K562 (cell line): ENCODE data around the gene SPATA21. TPM values are rescaled to one million over a fixed set of nuclear protein-coding genes. Genes with fewer than 3 reads are reported as not detected.
A peak's percentile ranks its signal among the peaks of the same experiment; 100 is the strongest.

Experiments used
- EGR1 ChIP-seq: fragments of 450-650 bp; conservative IDR thresholded peaks from 2 replicates; pipeline ENCODE4 v1.6.1; 2017; ENCODE audit warnings: mild to moderate bottlenecking
- ELF4 ChIP-seq: fragments of 450-650 bp; formaldehyde crosslinking; IDR thresholded peaks from 2 replicates; pipeline ENCODE4 v1.4.0; 2022; ENCODE audit warnings: missing genetic modification characterization
- HSF4 ChIP-seq: fragments of 250-450 bp; sonication (Bioruptor Pico); IDR thresholded peaks from 2 replicates; pipeline ENCODE4 v2.1.2; 2022; ENCODE audit warnings: mild to moderate bottlenecking, moderate library complexity, borderline replicate concordance
- ILF3 ChIP-seq: fragments of 450-650 bp; IDR thresholded peaks from 2 replicates; pipeline ENCODE4 v1.6.1; 2018; ENCODE audit warnings: antibody characterized with exemption, mild to moderate bottlenecking, moderate library complexity, borderline replicate concordance
- KDM4B ChIP-seq, 2 experiments: fragments of 450-650 bp in 1 of 2; sonication (generic) in 1 of 2; IDR thresholded peaks; 2 replicates each; pipeline ENCODE4 v1.6.1; 2016 to 2017; ENCODE audit warnings: borderline replicate concordance in 2 of 2, antibody characterized with exemption in 1 of 2, low read depth in 1 of 2, mild to moderate bottlenecking in 1 of 2
- MEF2A ChIP-seq: IDR thresholded peaks from 2 replicates; pipeline ENCODE4 v1.6.1; 2011; ENCODE audit warnings: low read depth, mild to moderate bottlenecking, low read length, moderate library complexity; ENCODE audit not compliant: control insufficient read depth
- NFE2 ChIP-seq: IDR thresholded peaks from 2 replicates; pipeline ENCODE4 v1.6.1; 2014; ENCODE audit warnings: antibody characterized with exemption, low read depth
- PML ChIP-seq: IDR thresholded peaks from 2 replicates; pipeline ENCODE4 v1.6.1; 2012; ENCODE audit warnings: low read length, inconsistent platforms
- RCOR1 ChIP-seq, 2 experiments: IDR thresholded peaks; 2 replicates each; pipeline ENCODE4 v1.6.1; 2012; ENCODE audit warnings: low read depth in 2 of 2, low read length in 2 of 2, borderline replicate concordance in 1 of 2, improper control_type of control experiment in 1 of 2
- TRIM24 ChIP-seq, 2 experiments: fragments of 450-650 bp; IDR thresholded peaks; 2 replicates each; pipeline ENCODE4 v1.6.1; 2016
- ZNF280A ChIP-seq: fragments of 450-650 bp; IDR thresholded peaks from 2 replicates; pipeline ENCODE4 v1.6.1; 2018; ENCODE audit warnings: mild to moderate bottlenecking, low read depth; ENCODE audit not compliant: partially characterized antibody
- ZNF696 ChIP-seq: fragments of 250-450 bp; sonication (Bioruptor Pico); conservative IDR thresholded peaks from 2 replicates; pipeline ENCODE4 v1.4.0; 2020; ENCODE audit warnings: mild to moderate bottlenecking, moderate library complexity
- ZNF699 ChIP-seq: fragments of 250-450 bp; sonication (Bioruptor Pico); IDR thresholded peaks from 2 replicates; pipeline ENCODE4 v1.8.0; 2021; ENCODE audit warnings: mild to moderate bottlenecking, moderate library complexity; ENCODE audit not compliant: insufficient replicate concordance
- polyA plus RNA-seq, 8 experiments: library from polyadenylated mRNA; depleted of rRNA in 4 of 8; stranded (reverse) in 5 of 8; unstranded in 3 of 8; fragments of >200 nt; fragmentation: Nextera tagmentation in 2 of 8; fragmentation: Illumina TruSeq in 1 of 8; extraction: Ambion mirVana in 2 of 8; extraction: Trizol in 1 of 8; gene quantifications; 2 replicates each; pipeline versions ENCODE4 v1.2.1 to v1.2.3, GENCODE V29; 2011 to 2014; ENCODE audit warnings: inconsistent platforms in 1 of 8, missing spikeins in 1 of 8
- total RNA-seq, 7 experiments: library from RNA; depleted of rRNA in 6 of 7; stranded (reverse); fragments of >200 nt in 6 of 7; fragmentation: Illumina TruSeq in 2 of 7; extraction: Trizol in 2 of 7; gene quantifications; 2 replicates each; pipeline versions ENCODE4 v1.2.1 to v1.2.3, GENCODE V29; 2011 to 2021; ENCODE audit warnings: low replicate concordance in 1 of 7
- TF ChIP-seq, protein P1 (sequence below): fragments of 250-450 bp; sonication (Bioruptor Pico); IDR thresholded peaks from 2 replicates; pipeline ENCODE4 v1.8.0; 2022; ENCODE audit warnings: moderate library complexity, mild to moderate bottlenecking, inconsistent platforms
- TF ChIP-seq, protein P2 (sequence below): fragments of 450-650 bp; formaldehyde crosslinking; IDR thresholded peaks from 2 replicates; pipeline ENCODE4 v1.4.0; 2020; ENCODE audit warnings: mild to moderate bottlenecking, moderate library complexity
- TF ChIP-seq, protein P3 (sequence below): fragments of 250-450 bp; sonication (Bioruptor Pico); IDR thresholded peaks from 2 replicates; pipeline ENCODE4 v1.4.0; 2020; ENCODE audit warnings: mild to moderate bottlenecking, moderate library complexity, borderline replicate concordance
- TF ChIP-seq, protein P4 (sequence below): sonication (generic); formaldehyde crosslinking; IDR thresholded peaks from 2 replicates; pipeline ENCODE4 v1.8.1; 2022; ENCODE audit warnings: missing genetic modification reagents

SPATA21 gene
- total and polyA plus RNA-seq, 9 of the 15 experiments (the other 6 are each of a cell fraction or from before 2014, with no cell fraction given), result 0.10 to 0.36 (median 0.13) TPM; not detected in 3

- peak in 1 of 2 experiments; percentile 48; a peak in 3 of 4 replicates for TF ChIP-seq RCOR1 (IDR thresholded peaks at IDR 0.05; ENCODE audit: borderline replicate concordance in 1 of 2, low read depth in 2 of 2, low read length in 2 of 2)
- TF ChIP-seq ZNF699 (CRISPR knock-in tag), result no peak
- TF ChIP-seq, protein P1, sequence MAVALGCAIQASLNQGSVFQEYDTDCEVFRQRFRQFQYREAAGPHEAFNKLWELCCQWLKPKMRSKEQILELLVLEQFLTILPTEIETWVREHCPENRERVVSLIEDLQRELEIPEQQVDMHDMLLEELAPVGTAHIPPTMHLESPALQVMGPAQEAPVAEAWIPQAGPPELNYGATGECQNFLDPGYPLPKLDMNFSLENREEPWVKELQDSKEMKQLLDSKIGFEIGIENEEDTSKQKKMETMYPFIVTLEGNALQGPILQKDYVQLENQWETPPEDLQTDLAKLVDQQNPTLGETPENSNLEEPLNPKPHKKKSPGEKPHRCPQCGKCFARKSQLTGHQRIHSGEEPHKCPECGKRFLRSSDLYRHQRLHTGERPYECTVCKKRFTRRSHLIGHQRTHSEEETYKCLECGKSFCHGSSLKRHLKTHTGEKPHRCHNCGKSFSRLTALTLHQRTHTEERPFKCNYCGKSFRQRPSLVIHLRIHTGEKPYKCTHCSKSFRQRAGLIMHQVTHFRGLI (CRISPR knock-in tag), result no peak
- no peak for TF ChIP-seq HSF4
- no peak for TF ChIP-seq ZNF280A
- peak; percentile 53; the same call in 1 of the 2 replicates for TF ChIP-seq PML
- TF ChIP-seq ELF4, result peak; percentile 76; the same call in 1 of the 2 replicates
- TF ChIP-seq KDM4B (IDR thresholded peaks at IDR 0.05; ENCODE audit: borderline replicate concordance in 2 of 2, low read depth in 1 of 2), result peak in 1 of 2 experiments; percentile 82; a peak in 1 of 4 replicates
- TF ChIP-seq TRIM24 (IDR thresholded peaks at IDR 0.05), result no peak
- TF ChIP-seq ILF3, result peak; percentile 87; the same call in 1 of the 2 replicates
- no peak for TF ChIP-seq MEF2A
- TF ChIP-seq, protein P2, sequence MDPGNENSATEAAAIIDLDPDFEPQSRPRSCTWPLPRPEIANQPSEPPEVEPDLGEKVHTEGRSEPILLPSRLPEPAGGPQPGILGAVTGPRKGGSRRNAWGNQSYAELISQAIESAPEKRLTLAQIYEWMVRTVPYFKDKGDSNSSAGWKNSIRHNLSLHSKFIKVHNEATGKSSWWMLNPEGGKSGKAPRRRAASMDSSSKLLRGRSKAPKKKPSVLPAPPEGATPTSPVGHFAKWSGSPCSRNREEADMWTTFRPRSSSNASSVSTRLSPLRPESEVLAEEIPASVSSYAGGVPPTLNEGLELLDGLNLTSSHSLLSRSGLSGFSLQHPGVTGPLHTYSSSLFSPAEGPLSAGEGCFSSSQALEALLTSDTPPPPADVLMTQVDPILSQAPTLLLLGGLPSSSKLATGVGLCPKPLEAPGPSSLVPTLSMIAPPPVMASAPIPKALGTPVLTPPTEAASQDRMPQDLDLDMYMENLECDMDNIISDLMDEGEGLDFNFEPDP (CRISPR knock-in tag), result no peak
- TF ChIP-seq, protein P3, sequence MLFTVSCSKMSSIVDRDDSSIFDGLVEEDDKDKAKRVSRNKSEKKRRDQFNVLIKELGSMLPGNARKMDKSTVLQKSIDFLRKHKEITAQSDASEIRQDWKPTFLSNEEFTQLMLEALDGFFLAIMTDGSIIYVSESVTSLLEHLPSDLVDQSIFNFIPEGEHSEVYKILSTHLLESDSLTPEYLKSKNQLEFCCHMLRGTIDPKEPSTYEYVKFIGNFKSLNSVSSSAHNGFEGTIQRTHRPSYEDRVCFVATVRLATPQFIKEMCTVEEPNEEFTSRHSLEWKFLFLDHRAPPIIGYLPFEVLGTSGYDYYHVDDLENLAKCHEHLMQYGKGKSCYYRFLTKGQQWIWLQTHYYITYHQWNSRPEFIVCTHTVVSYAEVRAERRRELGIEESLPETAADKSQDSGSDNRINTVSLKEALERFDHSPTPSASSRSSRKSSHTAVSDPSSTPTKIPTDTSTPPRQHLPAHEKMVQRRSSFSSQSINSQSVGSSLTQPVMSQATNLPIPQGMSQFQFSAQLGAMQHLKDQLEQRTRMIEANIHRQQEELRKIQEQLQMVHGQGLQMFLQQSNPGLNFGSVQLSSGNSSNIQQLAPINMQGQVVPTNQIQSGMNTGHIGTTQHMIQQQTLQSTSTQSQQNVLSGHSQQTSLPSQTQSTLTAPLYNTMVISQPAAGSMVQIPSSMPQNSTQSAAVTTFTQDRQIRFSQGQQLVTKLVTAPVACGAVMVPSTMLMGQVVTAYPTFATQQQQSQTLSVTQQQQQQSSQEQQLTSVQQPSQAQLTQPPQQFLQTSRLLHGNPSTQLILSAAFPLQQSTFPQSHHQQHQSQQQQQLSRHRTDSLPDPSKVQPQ (CRISPR knock-in tag), result no peak
- TF ChIP-seq, protein P4, sequence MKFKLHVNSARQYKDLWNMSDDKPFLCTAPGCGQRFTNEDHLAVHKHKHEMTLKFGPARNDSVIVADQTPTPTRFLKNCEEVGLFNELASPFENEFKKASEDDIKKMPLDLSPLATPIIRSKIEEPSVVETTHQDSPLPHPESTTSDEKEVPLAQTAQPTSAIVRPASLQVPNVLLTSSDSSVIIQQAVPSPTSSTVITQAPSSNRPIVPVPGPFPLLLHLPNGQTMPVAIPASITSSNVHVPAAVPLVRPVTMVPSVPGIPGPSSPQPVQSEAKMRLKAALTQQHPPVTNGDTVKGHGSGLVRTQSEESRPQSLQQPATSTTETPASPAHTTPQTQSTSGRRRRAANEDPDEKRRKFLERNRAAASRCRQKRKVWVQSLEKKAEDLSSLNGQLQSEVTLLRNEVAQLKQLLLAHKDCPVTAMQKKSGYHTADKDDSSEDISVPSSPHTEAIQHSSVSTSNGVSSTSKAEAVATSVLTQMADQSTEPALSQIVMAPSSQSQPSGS, result no peak
- TF ChIP-seq NFE2, result peak; percentile 15; the same call in 1 of the 2 replicates
- TF ChIP-seq EGR1, result peak; percentile 55
- TF ChIP-seq ZNF696 (CRISPR knock-in tag), result no peak
Measured at GRCh38 chr1:16351994-16352841, 85.0 kb downstream of the SPATA21 start, which contains the start of gene FBXO42 (continued).
